H1 (cell line): ENCODE measurements around the gene KCNK13. TPM values are rescaled to one million over a fixed set of nuclear protein-coding genes. Genes with fewer than 3 reads are reported as not detected.

Experiments
- CTCF ChIA-PET: fragments of 300-600 bp; sonication (Branson Sonifier 250); formaldehyde crosslinking; loops from one replicate; lab custom pipeline; 2021; ENCODE audit not compliant: partially characterized antibody; lab: Charles Lee
- POLR2A ChIA-PET: fragments of 300-600 bp; sonication (Branson Sonifier 250); formaldehyde crosslinking; loops from one replicate; lab custom pipeline; 2021; ENCODE audit warnings: inconsistent platforms; ENCODE audit not compliant: partially characterized antibody; lab: Charles Lee
- DNase-seq, 2 experiments: peaks; one replicate each; pipeline versions ENCODE4 v3.0.0 to v3.0.0-alpha.2; 2010 to 2022; ENCODE audit warnings: low spot score in 2 of 2, low read depth in 1 of 2, mixed read lengths in 1 of 2
- FAIRE-seq: peaks from 2 replicates; lab custom pipeline; 2011; peaks lifted over from hg19 to GRCh38; lab: Jason Lieb, UNC
- H2AFZ ChIP-seq: 2 replicates; pipeline ENCODE4 v1.8.1; 2012; ENCODE audit warnings: low read length, inconsistent platforms
- H2AK5ac ChIP-seq: 2 replicates; pipeline ENCODE4 v1.6.1; 2013; ENCODE audit warnings: low read depth, low read length
- H2BK120ac ChIP-seq: replicated peaks from 2 replicates; pipeline ENCODE3; 2013; ENCODE audit warnings: low read depth, low read length, inconsistent platforms
- H2BK12ac ChIP-seq: 2 replicates; pipeline ENCODE4 v1.6.1; 2013; ENCODE audit warnings: low read depth, low read length
- H2BK15ac ChIP-seq: 2 replicates; pipeline ENCODE4 v1.6.1; 2013; ENCODE audit warnings: low read length
- H2BK20ac ChIP-seq: 2 replicates; pipeline ENCODE4 v1.6.1; 2013; ENCODE audit warnings: low read length
- H2BK5ac ChIP-seq: 2 replicates; pipeline ENCODE4 v1.6.1; 2013; ENCODE audit warnings: low read depth, low read length
- H3K14ac ChIP-seq: 2 replicates; pipeline ENCODE4 v1.6.1; 2013; ENCODE audit warnings: inconsistent platforms; ENCODE audit not compliant: insufficient read length
- H3K18ac ChIP-seq: 2 replicates; pipeline ENCODE4 v1.6.1; 2013; ENCODE audit warnings: low read length; ENCODE audit errors: extremely low read depth
- H3K23ac ChIP-seq: 2 replicates; pipeline ENCODE4 v1.6.1; 2013; ENCODE audit warnings: inconsistent platforms; ENCODE audit not compliant: insufficient read length
- H3K23me2 ChIP-seq: 2 replicates; pipeline ENCODE4 v1.6.1; 2013; ENCODE audit warnings: low read depth, low read length
- H3K27ac ChIP-seq: 2 replicates; pipeline ENCODE4 v1.6.1; 2011; ENCODE audit warnings: low read depth, low read length, inconsistent platforms
- H3K27me3 ChIP-seq, 4 experiments: replicated peaks in 1 of 4; 1 replicate in 1 of 4; 2 replicates in 3 of 4; pipeline versions ENCODE4 v1.6.1 to v1.8.1; 2011 to 2013; ENCODE audit warnings: low read length in 3 of 4, mild to moderate bottlenecking in 3 of 4, inconsistent platforms in 2 of 4, mixed read lengths in 2 of 4, moderate library complexity in 1 of 4; ENCODE audit not compliant: control insufficient read depth in 3 of 4, insufficient read depth in 3 of 4; ENCODE audit errors: extremely low read depth in 1 of 4
- H3K36me3 ChIP-seq, 4 experiments: 2 replicates each; pipeline versions ENCODE4 v1.6.1 to v1.8.1; 2011 to 2013; ENCODE audit warnings: mild to moderate bottlenecking in 4 of 4, low read length in 3 of 4, moderate library complexity in 2 of 4, control low read depth in 1 of 4, inconsistent platforms in 1 of 4; ENCODE audit not compliant: insufficient read depth in 4 of 4, control insufficient read depth in 2 of 4
- H3K4ac ChIP-seq: replicated peaks from 2 replicates; pipeline ENCODE3; 2013; ENCODE audit warnings: low read length, low read depth, mixed read lengths, inconsistent platforms; ENCODE audit not compliant: insufficient read length
- H3K4me1 ChIP-seq, 4 experiments: replicated peaks in 1 of 4; 1 replicate in 1 of 4; 2 replicates in 3 of 4; pipeline versions ENCODE4 v1.6.1 to v1.8.1; 2011 to 2013; ENCODE audit warnings: low read length in 3 of 4, inconsistent platforms in 2 of 4, mixed read lengths in 1 of 4; ENCODE audit not compliant: insufficient read depth in 4 of 4, control insufficient read depth in 3 of 4
- H3K4me2 ChIP-seq, 2 experiments: 2 replicates each; pipeline versions ENCODE4 v1.6.1 to v1.8.1; 2011 to 2013; ENCODE audit warnings: low read depth in 2 of 2, low read length in 2 of 2, control low read depth in 1 of 2, inconsistent platforms in 1 of 2, mild to moderate bottlenecking in 1 of 2; ENCODE audit not compliant: insufficient read depth in 1 of 2
- H3K4me3 ChIP-seq, 4 experiments: fragments of 200-600, 300-600 bp in 1 of 4; sonication (generic), shearing (Covaris generic), sonication (Bioruptor Twin) in 1 of 4; 2 replicates each; pipeline versions ENCODE4 v1.5.1 to v1.8.1; 2011 to 2016; ENCODE audit warnings: low read length in 4 of 4, low read depth in 3 of 4, control low read depth in 2 of 4, inconsistent platforms in 2 of 4, mild to moderate bottlenecking in 2 of 4, mixed read lengths in 1 of 4, moderate library complexity in 1 of 4; ENCODE audit not compliant: insufficient read depth in 2 of 4; ENCODE audit errors: extremely low read depth in 1 of 4
- H3K56ac ChIP-seq: replicated peaks from 2 replicates; pipeline ENCODE3; 2013; ENCODE audit warnings: low read depth, mild to moderate bottlenecking, mixed read lengths, low read length, inconsistent platforms; ENCODE audit not compliant: insufficient read length
- H3K79me1 ChIP-seq: 2 replicates; pipeline ENCODE4 v1.6.1; 2013; ENCODE audit warnings: low read depth, low read length, control low read depth
- H3K79me2 ChIP-seq, 2 experiments: 2 replicates each; pipeline versions ENCODE4 v1.6.1 to v1.8.1; 2012 to 2013; ENCODE audit warnings: low read length in 2 of 2, mild to moderate bottlenecking in 2 of 2, inconsistent platforms in 1 of 2; ENCODE audit not compliant: insufficient read depth in 2 of 2, control insufficient read depth in 1 of 2
- H3K9ac ChIP-seq, 4 experiments: replicated peaks in 1 of 4; 1 replicate in 1 of 4; 2 replicates in 3 of 4; pipeline versions ENCODE4 v1.6.1 to v1.8.1; 2011 to 2013; ENCODE audit warnings: low read depth in 3 of 4, low read length in 3 of 4, control low read depth in 2 of 4, mild to moderate bottlenecking in 2 of 4, moderate library complexity in 2 of 4, inconsistent platforms in 1 of 4; ENCODE audit errors: extremely low read depth in 1 of 4
- H3K9me3 ChIP-seq, 2 experiments: 2 replicates each; pipeline versions ENCODE4 v1.6.1 to v1.8.1; 2012 to 2013; ENCODE audit warnings: mild to moderate bottlenecking in 2 of 2, moderate library complexity in 2 of 2, control low read depth in 1 of 2, inconsistent platforms in 1 of 2, low read depth in 1 of 2, low read length in 1 of 2, mixed read lengths in 1 of 2; ENCODE audit not compliant: insufficient read depth in 2 of 2
- H4K20me1 ChIP-seq, 2 experiments: replicated peaks in 1 of 2; 2 replicates each; pipeline versions ENCODE3 to v1.8.1; 2011 to 2013; ENCODE audit warnings: inconsistent platforms in 2 of 2, low read length in 2 of 2, mild to moderate bottlenecking in 1 of 2; ENCODE audit not compliant: insufficient read depth in 2 of 2, control insufficient read depth in 1 of 2
- H4K5ac ChIP-seq: 2 replicates; pipeline ENCODE4 v1.6.1; 2013; ENCODE audit warnings: low read length, low read depth, mixed read lengths, inconsistent platforms; ENCODE audit not compliant: insufficient read length
- H4K8ac ChIP-seq: 2 replicates; pipeline ENCODE4 v1.8.0; 2013; ENCODE audit warnings: mild to moderate bottlenecking, moderate library complexity, low read length, inconsistent platforms; ENCODE audit not compliant: insufficient read depth; ENCODE audit errors: extremely low read depth
- H4K91ac ChIP-seq: replicated peaks from 2 replicates; pipeline ENCODE3; 2013; ENCODE audit warnings: low read length, mixed read lengths, inconsistent platforms; ENCODE audit not compliant: insufficient read length
- CHD1 ChIP-seq: IDR thresholded peaks from 2 replicates; pipeline ENCODE4 v1.6.1; 2012; ENCODE audit warnings: low read depth, low read length, improper control_type of control experiment
- HDAC6 ChIP-seq: IDR thresholded peaks from one replicate; pipeline ENCODE4 v1.7.1; 2012; ENCODE audit warnings: low read depth, mild to moderate bottlenecking, inconsistent platforms, low read length, moderate library complexity
- KDM1A ChIP-seq: fragments of 200-600, 300-600 bp; sonication (generic); IDR thresholded peaks from 2 replicates; pipeline ENCODE4 v1.7.1; 2016; ENCODE audit warnings: mild to moderate bottlenecking, low read length, borderline replicate concordance
- PHF8 ChIP-seq: fragments of 200-600 bp; sonication (generic); conservative IDR thresholded peaks from 2 replicates; pipeline ENCODE4 v1.7.1; 2012; ENCODE audit warnings: low read depth, mild to moderate bottlenecking, inconsistent platforms, low read length, moderate library complexity
- POLR2AphosphoS5 ChIP-seq: IDR thresholded peaks from 2 replicates; pipeline ENCODE4 v1.6.1; 2011; ENCODE audit warnings: low read depth, low read length
- SAP30 ChIP-seq: fragments of 300-600 bp; sonication (generic); IDR thresholded peaks from 2 replicates; pipeline ENCODE4 v1.7.1; 2012; ENCODE audit warnings: low read length, moderate library complexity, mild to moderate bottlenecking, inconsistent platforms; ENCODE audit not compliant: insufficient read depth, insufficient replicate concordance
- SP1 ChIP-seq: IDR thresholded peaks from 2 replicates; pipeline ENCODE4 v1.6.1; 2011; ENCODE audit warnings: low read depth, low read length
- SP2 ChIP-seq: IDR thresholded peaks from 2 replicates; pipeline ENCODE4 v1.6.1; 2012; ENCODE audit warnings: mild to moderate bottlenecking, low read length, inconsistent platforms
- TBP ChIP-seq: IDR thresholded peaks from 2 replicates; pipeline ENCODE4 v1.6.1; 2011; ENCODE audit warnings: low read depth, low read length, improper control_type of control experiment
- YY1 ChIP-seq: IDR thresholded peaks from 2 replicates; pipeline ENCODE4 v1.6.1; 2011; ENCODE audit warnings: low read depth, mild to moderate bottlenecking, low read length
- WGBS, 2 experiments: shearing (Covaris generic) in 1 of 2; methylation state at CpG; one replicate each; pipeline versions ENCODE4 v1.1.6 to v1.1.7; 2013 to 2015; ENCODE audit warnings: low lambda C conversion rate in 2 of 2, mixed read lengths in 2 of 2, inconsistent platforms in 1 of 2, low coverage in 1 of 2, missing lambda C conversion rate in 1 of 2; ENCODE audit not compliant: insufficient replicate concordance in 2 of 2, insufficient coverage in 1 of 2, insufficient read length in 1 of 2; ENCODE audit errors: extremely low coverage in 1 of 2, missing lambda C conversion rate in 1 of 2; 5-methylcytosine and 5-hydroxymethylcytosine counted together
- polyA plus RNA-seq, 7 experiments: library from polyadenylated mRNA; depleted of rRNA in 3 of 7; stranded (reverse) in 5 of 7; unstranded in 2 of 7; fragments of >200 nt in 5 of 7; fragments of 200-250 nt in 2 of 7; gene quantifications; 1 replicate in 5 of 7; 2 replicates in 1 of 7; 4 replicates in 1 of 7; pipeline versions ENCODE4 v1.2.1 to v1.2.3, GENCODE V29; 2011 to 2013; ENCODE audit warnings: missing spikeins in 2 of 7, mixed read lengths in 2 of 7
- total RNA-seq: library from RNA; stranded (reverse); fragmentation: NEBNext Ultra II Directional; extraction: Animal tissue kit (Norgen Biotek cat#: 25700); gene quantifications from 2 replicates; pipeline ENCODE4 v1.2.1, GENCODE V29; 2021
- TF ChIP-seq, protein P1 (sequence below), 3 experiments: IDR thresholded peaks; 1 replicate in 2 of 3; 2 replicates in 1 of 3; pipeline versions ENCODE4 v1.5.1 to v1.6.1; 2011; ENCODE audit warnings: low read length in 3 of 3, mild to moderate bottlenecking in 3 of 3, inconsistent platforms in 2 of 3, low read depth in 1 of 3, moderate library complexity in 1 of 3; ENCODE audit not compliant: insufficient read depth in 1 of 3; ENCODE audit errors: control extremely low read depth in 1 of 3

The KCNK13 gene
- total and polyA plus RNA-seq, 2 of the 8 experiments (the other 6 are each of a cell fraction or from before 2014, with no cell fraction given), result 0.39 to 0.48 TPM

DNA sequence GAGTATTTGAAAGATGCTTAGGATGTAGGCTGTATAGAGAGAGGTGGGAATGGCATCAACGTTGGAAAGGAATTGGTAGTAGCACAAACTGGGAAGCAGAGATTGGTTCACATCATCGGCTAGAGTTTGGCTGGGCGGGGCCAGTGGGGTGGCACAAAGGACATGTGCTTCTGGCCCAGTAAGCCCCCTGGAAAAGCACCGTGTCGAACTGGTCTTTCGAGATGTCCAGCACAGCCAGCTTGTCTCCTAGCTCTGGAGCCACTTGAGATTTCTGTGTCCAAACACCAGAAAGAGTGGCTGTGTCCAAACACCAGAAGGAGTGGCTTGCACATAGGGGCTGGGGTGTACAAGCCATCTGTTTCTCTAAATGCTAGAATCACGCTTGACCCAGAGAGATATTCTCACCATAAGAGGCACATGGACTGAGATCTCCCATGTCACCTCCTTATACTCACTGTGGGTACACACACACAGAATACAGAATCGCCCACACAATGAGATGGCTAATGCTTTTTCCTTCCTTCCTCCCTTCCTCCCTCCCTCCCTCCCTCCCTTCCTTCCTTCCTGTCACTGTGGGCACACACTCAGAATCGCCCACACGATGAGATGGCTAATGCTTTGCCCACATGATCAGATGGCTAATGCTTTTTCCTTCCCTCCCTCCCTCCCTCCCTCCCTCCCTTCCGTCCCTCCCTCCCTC lies 41.8 kb upstream of the KCNK13 start:
- Histone ChIP-seq H3K79me2 (no peaks in the 10 kb centered on the region), H3K4me1 (no peaks in the 10 kb centered on the region), H3K4me3 (no peak overlapping the region), H3K56ac (no peak overlapping the region), H2AK5ac (no peak overlapping the region), H3K27ac (no peak overlapping the region), H3K9ac (no peak overlapping the region), H4K91ac (no peak overlapping the region), H4K5ac (no peak overlapping the region), H3K4ac (no peak overlapping the region), H3K23me2 (peaks cover 1% of the 10 kb centered on the region; the same call in 1 of the 2 replicates), H3K9me3 (no peaks in the 10 kb centered on the region), H3K79me1 (no peaks in the 10 kb centered on the region), H2BK5ac (no peak overlapping the region), H2AFZ (no peak overlapping the region), H3K23ac (no peak overlapping the region), H2BK12ac (no peak overlapping the region), H2BK20ac (no peak overlapping the region), H3K36me3 (peaks cover 0 to 34% (median 14%) of the 10 kb centered on the region in 4 experiments; a peak in 7 of 8 replicates), H2BK120ac (no peak overlapping the region), H3K27me3 (no peaks in the 10 kb centered on the region), H4K20me1 (no peaks in the 10 kb centered on the region), H3K4me2 (no peak overlapping the region), H3K14ac (no peak overlapping the region), H2BK15ac (no peak overlapping the region), H4K8ac (no peak overlapping the region), H3K18ac (no peak overlapping the region)
- WGBS, 2 experiments, result 77% methylated on average over 9 of the region's 11 CpGs; no CpG with 5 or more reads in 1 of the 2 experiments
- DNase-seq (no peak), FAIRE-seq (no peak)
- POLR2A ChIA-PET, result no interaction called here
- CTCF ChIA-PET, result no interaction called here
- TF ChIP-seq SP2, result no peak
- TF ChIP-seq YY1, result no peak
- TF ChIP-seq KDM1A, result no peak
- TF ChIP-seq SP1, result no peak
- no peak for TF ChIP-seq TBP
- no peak for TF ChIP-seq CHD1
- no peak for TF ChIP-seq HDAC6
- TF ChIP-seq PHF8, result no peak
- no peak for TF ChIP-seq POLR2AphosphoS5
- TF ChIP-seq, protein P1, sequence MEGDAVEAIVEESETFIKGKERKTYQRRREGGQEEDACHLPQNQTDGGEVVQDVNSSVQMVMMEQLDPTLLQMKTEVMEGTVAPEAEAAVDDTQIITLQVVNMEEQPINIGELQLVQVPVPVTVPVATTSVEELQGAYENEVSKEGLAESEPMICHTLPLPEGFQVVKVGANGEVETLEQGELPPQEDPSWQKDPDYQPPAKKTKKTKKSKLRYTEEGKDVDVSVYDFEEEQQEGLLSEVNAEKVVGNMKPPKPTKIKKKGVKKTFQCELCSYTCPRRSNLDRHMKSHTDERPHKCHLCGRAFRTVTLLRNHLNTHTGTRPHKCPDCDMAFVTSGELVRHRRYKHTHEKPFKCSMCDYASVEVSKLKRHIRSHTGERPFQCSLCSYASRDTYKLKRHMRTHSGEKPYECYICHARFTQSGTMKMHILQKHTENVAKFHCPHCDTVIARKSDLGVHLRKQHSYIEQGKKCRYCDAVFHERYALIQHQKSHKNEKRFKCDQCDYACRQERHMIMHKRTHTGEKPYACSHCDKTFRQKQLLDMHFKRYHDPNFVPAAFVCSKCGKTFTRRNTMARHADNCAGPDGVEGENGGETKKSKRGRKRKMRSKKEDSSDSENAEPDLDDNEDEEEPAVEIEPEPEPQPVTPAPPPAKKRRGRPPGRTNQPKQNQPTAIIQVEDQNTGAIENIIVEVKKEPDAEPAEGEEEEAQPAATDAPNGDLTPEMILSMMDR (IDR thresholded peaks at IDR 0.05; ENCODE audit: control extremely low read depth in 1 of 3, insufficient read depth in 1 of 3, low read depth in 1 of 3, low read length in 3 of 3), result no peak
- no peak for TF ChIP-seq SAP30
